ENCODE results near the gene PON2.
"Not testable (repeated sequence)": the region's sequence is repeated elsewhere in the genome, so short reads cannot be mapped to it uniquely, and the experiment has no call there.

PON2 gene

GRCh38 chr7:95405800-95406199, 29.0 kb downstream of the PON2 start:
- no peak for DNase-seq

- no peak for DNase-seq
These were observed 29.6 kb downstream of the PON2 start for GRCh38 chr7:95405208-95405607.

DNA sequence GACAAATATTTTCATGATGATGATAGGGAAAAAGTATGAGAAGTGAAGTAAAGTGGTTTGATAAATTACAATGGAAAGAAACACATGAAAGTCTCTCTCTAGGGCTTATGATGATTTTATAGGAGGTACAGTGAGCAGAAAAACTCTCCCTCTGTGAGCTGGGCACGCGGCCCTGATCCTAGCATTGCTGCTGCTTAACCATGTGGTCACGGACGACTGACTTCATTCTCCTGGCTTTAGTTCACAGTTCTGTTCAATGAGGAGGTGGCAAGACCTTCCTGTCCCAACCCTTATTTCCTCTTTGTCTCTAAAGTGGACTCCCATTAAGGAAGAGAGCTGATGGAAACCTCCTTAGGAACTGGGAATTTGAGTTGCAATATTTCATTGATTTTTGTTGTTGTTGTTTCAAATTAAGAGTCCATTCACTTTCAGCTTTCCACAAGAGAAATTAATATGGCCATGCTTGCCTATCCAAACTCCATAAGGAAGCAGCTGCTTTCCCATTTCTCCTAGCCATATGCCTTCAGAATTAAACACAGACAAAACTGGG, 30.4 kb downstream of the PON2 start:
- DNase-seq, result peak in 17 of 56 donors; percentile 3 to 38 (median 9)

GRCh38 chr7:95398155-95398940, 36.5 kb downstream of the PON2 start:
- no peak for DNase-seq

DNA sequence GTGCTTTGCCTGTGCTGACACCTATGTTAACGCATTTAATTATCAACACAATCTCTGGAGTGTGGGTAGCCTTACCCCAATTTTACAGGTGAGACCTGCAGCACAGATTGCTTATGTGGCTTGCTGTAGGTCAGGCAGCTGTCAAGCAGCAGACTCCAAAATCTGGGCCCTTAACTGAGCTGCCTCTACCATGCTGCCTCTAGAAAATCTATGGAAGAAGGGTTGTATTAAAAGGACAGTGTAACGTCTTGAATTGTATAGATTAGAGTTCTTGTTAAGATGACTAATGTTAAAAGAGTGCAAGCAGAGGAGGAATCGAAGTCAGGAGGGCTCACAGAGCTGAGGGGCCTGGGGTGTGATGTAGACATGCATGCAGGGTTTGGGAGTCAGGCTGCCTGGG, 37.4 kb downstream of the PON2 start:
- no peak for DNase-seq

- DNase-seq, result no peak
These were observed 38.4 kb downstream of the PON2 start, which contains the start of gene PON3 for GRCh38 chr7:95396136-95397032. PON3 (minus strand) TSS chr7:95396375; CDS start chr7:95396350, 25 bp downstream.

- DNase-seq, result no peak
These were observed 39.1 kb downstream of the PON2 start for GRCh38 chr7:95395755-95396135.

DNA sequence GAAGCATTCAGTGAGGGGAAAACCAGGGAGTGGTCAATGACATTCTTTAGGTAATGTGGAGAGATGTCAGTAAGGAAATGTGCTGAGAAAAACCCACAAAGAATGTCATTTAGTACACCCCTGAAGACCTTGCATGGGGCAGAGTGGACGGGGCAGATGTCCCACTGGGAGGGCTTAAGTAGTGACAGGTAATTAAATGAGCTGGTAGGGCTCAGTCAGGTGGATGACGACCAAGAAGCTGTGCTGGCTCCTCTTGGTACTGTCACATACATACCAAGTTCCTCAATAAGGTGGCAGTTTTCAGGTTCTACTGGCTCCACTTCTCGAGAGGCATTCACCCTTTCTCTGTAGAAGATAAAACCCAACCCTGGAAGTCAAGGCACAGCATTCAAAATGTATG, 40.5 kb downstream of the PON2 start:
- no peak for DNase-seq

GRCh38 chr7:95391761-95392160, 43.1 kb downstream of the PON2 start:
- DNase-seq, result no peak

GRCh38 chr7:95389516-95389915, 45.3 kb downstream of the PON2 start:
- peak in 1 of 56 donors; percentile 15 for DNase-seq

DNA sequence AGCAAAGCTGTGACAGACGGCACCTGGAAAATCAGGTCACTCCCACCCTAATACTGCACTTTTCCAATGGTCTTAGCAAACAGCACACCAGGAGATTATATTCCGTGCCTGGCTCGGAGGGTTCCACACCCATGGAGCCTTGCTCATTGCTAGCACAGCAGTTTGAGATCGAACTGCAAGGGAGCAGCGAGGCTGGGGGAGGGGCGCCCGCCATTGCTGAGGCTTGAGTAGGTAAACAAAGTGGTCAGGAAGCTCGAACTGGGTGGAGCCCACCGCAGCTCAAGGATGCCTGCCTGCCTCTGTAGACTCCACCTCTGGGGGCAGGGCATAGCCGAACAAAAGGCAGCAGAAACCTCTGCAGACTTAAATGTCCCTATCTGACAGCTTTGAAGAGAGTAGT, 55.4 kb downstream of the PON2 start:
- not testable (repeated sequence) for DNase-seq

DNA sequence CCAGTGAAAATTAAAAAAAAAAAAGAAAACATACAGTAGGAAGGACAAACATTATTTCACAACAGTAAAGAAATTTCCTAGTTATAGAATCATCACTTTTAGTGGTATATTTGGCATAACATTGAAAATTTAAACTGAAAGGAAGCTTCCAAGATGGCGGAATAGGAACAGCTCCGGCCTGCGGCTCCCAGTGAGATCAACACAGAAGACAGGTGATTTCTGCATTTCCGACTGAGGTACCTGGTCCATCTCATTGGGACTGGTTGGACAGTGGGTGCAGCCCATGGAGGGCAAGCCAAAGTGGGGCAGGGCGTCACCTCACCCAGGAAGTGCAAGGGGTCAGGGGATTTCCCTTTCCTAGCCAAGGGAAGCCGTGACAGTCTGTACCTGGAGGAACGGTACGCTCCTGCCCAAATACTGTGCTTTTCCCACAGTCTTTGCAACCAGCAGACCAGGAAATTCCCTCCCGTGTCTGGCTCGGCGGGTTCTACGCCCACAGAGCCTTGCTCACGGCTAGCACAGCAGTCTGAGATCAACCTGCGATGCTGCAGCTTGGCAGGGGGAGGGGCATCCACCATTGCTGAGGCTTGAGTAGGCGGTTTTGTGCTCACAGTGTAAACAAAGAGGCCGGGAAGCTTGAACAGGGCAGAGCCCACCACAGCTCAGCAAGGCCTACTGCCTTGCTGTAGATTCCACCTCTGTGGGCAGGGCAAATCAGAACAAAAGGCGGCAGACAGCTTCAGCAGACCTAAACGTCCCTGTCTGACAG, 58.0 kb downstream of the PON2 start:
- no peak for DNase-seq

DNA sequence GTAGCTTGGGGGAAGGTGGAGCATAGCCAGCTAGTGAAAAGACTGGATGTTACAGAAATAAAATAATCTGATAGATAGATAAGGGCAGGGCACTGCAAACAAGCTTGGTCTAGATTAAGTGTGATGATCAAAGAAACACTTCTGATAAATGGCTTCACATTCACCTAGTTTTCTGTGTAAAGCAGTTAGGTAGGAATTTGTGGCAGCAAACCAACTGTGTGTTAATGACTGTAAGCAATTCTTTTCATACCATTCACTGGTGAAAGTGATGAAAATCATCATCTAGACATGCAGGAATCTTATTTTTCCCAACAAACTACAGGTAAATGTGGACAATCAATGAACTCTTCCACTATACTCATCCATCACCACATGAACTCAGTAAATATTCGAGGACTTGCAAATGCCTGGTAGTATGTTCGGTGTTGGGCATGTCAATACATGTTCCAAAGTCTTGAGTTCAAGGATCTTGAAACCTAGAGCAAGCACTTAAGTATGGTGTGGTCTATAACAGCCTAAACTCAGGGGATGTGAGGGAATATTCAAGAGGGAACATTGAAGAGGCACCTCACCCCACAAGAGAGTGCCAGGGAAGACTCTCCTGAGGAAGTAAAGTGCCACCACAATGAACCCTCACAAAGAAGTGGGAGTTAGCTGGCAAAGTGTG, 59.1 kb downstream of the PON2 start:
- no peak for DNase-seq

GRCh38 chr7:95373323-95373722, 61.5 kb downstream of the PON2 start:
- DNase-seq, result no peak

- DNase-seq, result no peak
These were observed 66.6 kb downstream of the PON2 start for GRCh38 chr7:95368235-95368634.

- no peak for DNase-seq
These were observed 67.2 kb downstream of the PON2 start for GRCh38 chr7:95367606-95368005.

- DNase-seq, result no peak
These were observed 69.7 kb downstream of the PON2 start for GRCh38 chr7:95365151-95365550.

GRCh38 chr7:95357623-95358022, 77.2 kb downstream of the PON2 start:
- peak in 1 of 56 donors; percentile 2 for DNase-seq
